ENCODE measurements around the gene TMEM89. TPM values are rescaled to one million over a fixed set of nuclear protein-coding genes. Genes with fewer than 3 reads are reported as not detected.

Gene TMEM89
- total and polyA plus RNA-seq, 7 donors, result not detected

GRCh38 chr3:48607519-48607918 lies 14.1 kb downstream of the TMEM89 start:
- peaks cover 18 to 62% of the 10 kb centered on the region in 2 donors for H3K36me3 ChIP-seq (ENCODE audit: insufficient read depth in 1 of 2, low read depth in 1 of 2)
- H3K27me3 ChIP-seq (ENCODE audit: insufficient read depth in 3 of 3, low read length in 2 of 3), result no peaks in the 10 kb centered on the region
- DNase-seq (no peak), ATAC-seq (no peak)
- TF ChIP-seq CTCF (IDR thresholded peaks at IDR 0.05), result no peak
- intact Hi-C loops (cut with DNase I), result no loop called here
- peaks cover 29% of the 10 kb centered on the region for H3K4me1 ChIP-seq
- 94 to 96% (median 95%) methylated on average over 5 of the region's 5 CpGs for WGBS, 3 donors
- H3K9me3 ChIP-seq, result no peaks in the 10 kb centered on the region
- peak overlapping the region; percentile 97 for H3K4me3 ChIP-seq
- H3K27ac ChIP-seq, result peak overlapping the region; percentile 91

GRCh38 chr3:48601622-48601994 lies 20.0 kb downstream of the TMEM89 start:
- Histone ChIP-seq H3K27me3 (ENCODE audit: insufficient read depth in 3 of 3, low read length in 2 of 3) (no peaks in the 10 kb centered on the region), H3K4me1 (peaks cover 62% of the 10 kb centered on the region), H3K36me3 (ENCODE audit: insufficient read depth in 1 of 2, low read depth in 1 of 2) (peaks cover 31 to 81% of the 10 kb centered on the region in 2 donors), H3K4me3 (peak overlapping the region; percentile 25), H3K9me3 (no peaks in the 10 kb centered on the region), H3K27ac (peak overlapping the region; percentile 94)
- TF ChIP-seq CTCF (IDR thresholded peaks at IDR 0.05), result no peak
- ATAC-seq (peak; percentile 63 to 74 (median 66)), DNase-seq (peak; percentile 80 to 92)
- 16 to 38% (median 22%) methylated on average over 2 of the region's 2 CpGs for WGBS, 3 donors
- intact Hi-C loops (cut with DNase I), result no loop called here

GRCh38 chr3:48600711-48601621 lies 20.6 kb downstream of the TMEM89 start:
- Histone ChIP-seq H3K27ac (peak overlapping the region; percentile 94), H3K4me3 (peak overlapping the region; percentile 25), H3K4me1 (peaks cover 67% of the 10 kb centered on the region), H3K27me3 (ENCODE audit: insufficient read depth in 3 of 3, low read length in 2 of 3) (no peaks in the 10 kb centered on the region), H3K9me3 (no peaks in the 10 kb centered on the region), H3K36me3 (ENCODE audit: insufficient read depth in 1 of 2, low read depth in 1 of 2) (peaks cover 31 to 75% of the 10 kb centered on the region in 2 donors)
- no peak for TF ChIP-seq CTCF (IDR thresholded peaks at IDR 0.05)
- DNase-seq, result no peak
- peak in 1 of 4 donors; percentile 4 for ATAC-seq
- intact Hi-C loops (cut with DNase I), result no loop called here
- WGBS, 3 donors, result 84 to 92% (median 88%) methylated on average over 19 of the region's 19 CpGs

- Histone ChIP-seq H3K27me3 (ENCODE audit: insufficient read depth in 3 of 3, low read length in 2 of 3) (no peaks in the 10 kb centered on the region), H3K4me3 (peak overlapping the region; percentile 2), H3K9me3 (no peaks in the 10 kb centered on the region), H3K27ac (peak overlapping the region; percentile 94), H3K36me3 (ENCODE audit: insufficient read depth in 1 of 2, low read depth in 1 of 2) (peaks cover 29 to 62% of the 10 kb centered on the region in 2 donors), H3K4me1 (peaks cover 71% of the 10 kb centered on the region)
- DNase-seq (peak in 1 of 2 donors; percentile 45), ATAC-seq (peak in 1 of 4 donors; percentile 16)
- no peak for TF ChIP-seq CTCF (IDR thresholded peaks at IDR 0.05)
- intact Hi-C loops (cut with DNase I), result no loop called here
- 75 to 80% (median 78%) methylated on average over 12 of the region's 12 CpGs for WGBS, 3 donors
Measured at GRCh38 chr3:48599509-48600285, 21.9 kb downstream of the TMEM89 start.

Data from psoas muscle (tissue), 8 donors.